Psoas muscle (tissue), 8 donors: ENCODE measurements around the gene RMI2. TPM values are rescaled to one million over a fixed set of nuclear protein-coding genes. Genes with fewer than 3 reads are reported as not detected.

Experiments used
- ATAC-seq, 4 donors: fragments of 200-7000 bp; cut with Tn5 transposase; one replicate each; pipeline ENCODE4 v1.9.1; 2020; ENCODE audit warnings: moderate library complexity in 3 of 4, mild to moderate bottlenecking in 2 of 4
- DNase-seq, 2 donors: peaks; one replicate each; pipeline ENCODE4 v3.0.0-alpha.2; 2020
- H3K27ac ChIP-seq: fragments of 200-600 bp; one replicate; pipeline ENCODE4 v1.8.0; 2022
- H3K27me3 ChIP-seq, 3 donors: fragments of 200-600 bp in 1 of 3; one replicate each; pipeline versions ENCODE4 v1.6.1 to v1.8.0; 2013 to 2022; ENCODE audit warnings: low read length in 2 of 3, mild to moderate bottlenecking in 2 of 3, moderate library complexity in 1 of 3; ENCODE audit not compliant: insufficient read depth in 3 of 3
- H3K36me3 ChIP-seq, 2 donors: fragments of 200-600 bp in 1 of 2; one replicate each; pipeline versions ENCODE4 v1.6.1 to v1.8.0; 2013 to 2022; ENCODE audit warnings: low read depth in 1 of 2, mild to moderate bottlenecking in 1 of 2, moderate library complexity in 1 of 2; ENCODE audit not compliant: insufficient read depth in 1 of 2
- H3K4me1 ChIP-seq: fragments of 200-600 bp; one replicate; pipeline ENCODE4 v1.8.0; 2022
- H3K4me3 ChIP-seq: fragments of 200-600 bp; one replicate; pipeline ENCODE4 v1.8.0; 2022; ENCODE audit warnings: mild to moderate bottlenecking
- H3K9me3 ChIP-seq: fragments of 200-600 bp; one replicate; pipeline ENCODE4 v1.8.0; 2022
- WGBS, 3 donors: extraction: QIAGEN DNeasy Blood & Tissue Kit; methylation state at CpG; one replicate each; pipeline versions ENCODE4 v1.1.6 to v1.1.7; 2013; 5-methylcytosine and 5-hydroxymethylcytosine counted together
- intact Hi-C, 2 donors: fragments of 100-400 bp; cut with DNase I; formaldehyde crosslinking; loops; one replicate each; pipeline versions ENCODE4 v1.11.0 to v1.14.2; 2022
- polyA plus RNA-seq, 3 donors: library from polyadenylated mRNA; stranded (reverse); fragments of 200-250 nt; gene quantifications; one replicate each; pipeline ENCODE4 v1.2.3, GENCODE V29; 2013
- total RNA-seq, 4 donors: library from RNA; stranded (reverse); fragmentation: NEBNext Ultra II Directional in 2 of 4; extraction: Animal tissue kit (Norgen Biotek cat#: 25700) in 2 of 4; gene quantifications; one replicate each; pipeline versions ENCODE4 v1.2.1 to v1.2.4, GENCODE V29; 2021 to 2023
- TF ChIP-seq, protein P1 (sequence below): fragments of 200-600 bp; IDR thresholded peaks from one replicate; pipeline ENCODE4 v1.8.0; 2022; ENCODE audit warnings: antibody characterized with exemption
- donor health status: healthy with polysubstance abuse.
- donor health status: DM: no; HTN: no; CAD: no; lungs with moderate emphysema.
- donor health status: Bipolar disorder and iron deficiency.
- donor health status: healthy.
- donor health status: DM: yes; HTN: yes; CAD: no.
- donor health status: DM: no; HTN: no; CAD: no.
- donor health status: DM: no; HTN: no; CAD: no.
- donor health status: DM: yes; HTN: yes; CAD: no.

The RMI2 gene
- total and polyA plus RNA-seq, 7 donors: 0.11 to 0.64 (median 0.23) TPM; not detected in 2

DNA sequence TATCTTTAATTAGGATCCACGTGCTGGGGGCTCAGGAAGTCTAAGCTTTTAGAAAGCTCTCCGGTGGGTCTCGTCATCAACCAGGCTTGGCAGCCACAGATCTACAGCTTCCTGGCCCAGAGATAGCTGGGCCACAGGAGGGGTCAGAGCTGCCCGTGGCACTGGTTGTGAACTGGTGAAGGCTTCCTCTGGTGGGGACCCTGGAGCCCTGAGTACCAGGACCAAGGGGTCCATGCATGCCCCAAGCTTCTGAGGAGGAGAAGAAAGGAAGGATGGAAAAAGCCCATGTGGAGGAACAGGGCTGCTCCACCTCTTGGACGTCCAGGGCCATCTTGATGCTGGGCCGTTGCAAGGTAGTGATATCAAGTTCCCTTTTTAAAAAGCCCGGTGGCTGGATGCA, 13.3 kb downstream of the RMI2 start:
- DNase-seq: no peak
- no peak for ATAC-seq
- intact Hi-C loops: loop anchor here (5.0 to 10.0 kb wide), 2 partner anchors 101 to 394 kb away; partner anchors contain the start of gene SOCS1 (in 1 of the 2)
- H3K36me3 ChIP-seq: no peaks in the 10 kb centered on the region
- no peak overlapping the region for H3K4me3 ChIP-seq
- H3K9me3 ChIP-seq: no peaks in the 10 kb centered on the region
- TF ChIP-seq, protein P1, sequence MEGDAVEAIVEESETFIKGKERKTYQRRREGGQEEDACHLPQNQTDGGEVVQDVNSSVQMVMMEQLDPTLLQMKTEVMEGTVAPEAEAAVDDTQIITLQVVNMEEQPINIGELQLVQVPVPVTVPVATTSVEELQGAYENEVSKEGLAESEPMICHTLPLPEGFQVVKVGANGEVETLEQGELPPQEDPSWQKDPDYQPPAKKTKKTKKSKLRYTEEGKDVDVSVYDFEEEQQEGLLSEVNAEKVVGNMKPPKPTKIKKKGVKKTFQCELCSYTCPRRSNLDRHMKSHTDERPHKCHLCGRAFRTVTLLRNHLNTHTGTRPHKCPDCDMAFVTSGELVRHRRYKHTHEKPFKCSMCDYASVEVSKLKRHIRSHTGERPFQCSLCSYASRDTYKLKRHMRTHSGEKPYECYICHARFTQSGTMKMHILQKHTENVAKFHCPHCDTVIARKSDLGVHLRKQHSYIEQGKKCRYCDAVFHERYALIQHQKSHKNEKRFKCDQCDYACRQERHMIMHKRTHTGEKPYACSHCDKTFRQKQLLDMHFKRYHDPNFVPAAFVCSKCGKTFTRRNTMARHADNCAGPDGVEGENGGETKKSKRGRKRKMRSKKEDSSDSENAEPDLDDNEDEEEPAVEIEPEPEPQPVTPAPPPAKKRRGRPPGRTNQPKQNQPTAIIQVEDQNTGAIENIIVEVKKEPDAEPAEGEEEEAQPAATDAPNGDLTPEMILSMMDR: no peak
- WGBS, 3 donors: 74 to 76% (median 74%) methylated on average over 7 of the region's 7 CpGs
- H3K4me1 ChIP-seq: peaks cover 6% of the 10 kb centered on the region
- H3K27ac ChIP-seq: no peak overlapping the region
- H3K27me3 ChIP-seq: peaks cover 0 to 7% (median 0%) of the 10 kb centered on the region in 3 donors

DNA sequence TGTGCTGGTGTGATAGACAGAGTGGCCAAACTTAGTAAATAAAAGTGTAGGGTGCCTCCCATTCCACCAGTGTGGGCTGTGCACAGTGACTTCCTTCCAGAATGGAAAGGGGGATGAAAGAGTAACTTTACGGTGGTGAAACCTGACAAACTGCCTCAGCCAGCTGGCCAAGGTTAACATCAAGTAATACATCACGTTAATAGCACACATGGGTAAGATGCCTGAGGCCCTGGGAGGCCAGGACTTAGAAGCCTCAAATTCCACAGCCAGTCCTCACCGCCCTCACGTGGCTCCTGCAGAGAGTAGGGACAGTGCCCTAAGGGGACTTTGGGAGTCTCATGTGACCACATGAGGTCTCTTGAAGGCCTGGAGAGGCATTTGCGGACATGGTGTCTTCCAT, 14.1 kb downstream of the RMI2 start:
- H3K4me3 ChIP-seq: no peak overlapping the region
- H3K4me1 ChIP-seq: peaks cover 6% of the 10 kb centered on the region
- H3K27ac ChIP-seq: no peak overlapping the region
- H3K9me3 ChIP-seq: no peaks in the 10 kb centered on the region
- H3K36me3 ChIP-seq: no peaks in the 10 kb centered on the region
- DNase-seq (peak in 1 of 2 donors; percentile 33), ATAC-seq (peak in 2 of 4 donors; percentile 48 to 64)
- 69 to 72% (median 72%) methylated on average over 5 of the region's 5 CpGs for WGBS, 3 donors
- intact Hi-C loops: loop anchor here (5.0 to 10.0 kb wide), 2 partner anchors 102 to 395 kb away; partner anchors contain the start of gene SOCS1 (in 1 of the 2)
- H3K27me3 ChIP-seq: peaks cover 0 to 7% (median 0%) of the 10 kb centered on the region in 3 donors
- TF ChIP-seq, protein P1: no peak

DNA sequence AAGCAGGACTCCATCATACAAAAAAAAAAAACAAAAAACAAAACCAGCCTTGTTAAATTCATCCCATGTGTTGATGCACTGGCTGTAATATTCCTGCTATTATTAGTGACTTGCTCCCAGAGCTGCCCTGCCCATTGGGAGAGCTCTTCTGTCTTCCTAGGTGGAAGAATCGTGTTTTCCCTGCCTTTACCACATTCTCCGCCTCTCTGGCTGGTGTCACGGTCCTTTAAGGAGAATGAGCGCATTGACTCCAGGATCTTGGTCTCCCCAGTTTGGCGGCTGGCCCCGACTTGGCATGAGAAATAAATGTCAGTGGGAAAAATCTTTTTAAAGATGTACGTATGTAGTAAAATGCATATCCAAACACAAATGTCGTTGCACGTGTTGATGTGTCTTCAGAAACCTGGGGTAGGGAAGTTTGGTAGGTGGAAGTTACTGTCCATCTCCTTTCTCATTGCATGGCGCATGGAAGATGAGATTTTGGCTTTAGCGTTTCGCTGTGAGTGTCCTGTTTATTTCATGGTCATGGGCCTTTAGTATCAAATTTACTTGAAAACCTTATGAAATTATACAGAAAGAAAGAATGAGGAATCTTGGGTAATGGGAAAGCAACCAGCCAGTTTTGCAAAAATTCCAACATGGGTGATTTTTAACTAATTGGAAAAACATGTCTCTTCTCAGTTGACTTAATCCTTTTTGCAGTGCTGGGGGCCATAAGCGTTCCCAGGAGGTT, 15.5 kb downstream of the RMI2 start:
- WGBS, 3 donors: 36 to 54% (median 46%) methylated on average over 13 of the region's 13 CpGs
- intact Hi-C loops: no loop called here
- H3K36me3 ChIP-seq: no peaks in the 10 kb centered on the region
- H3K27ac ChIP-seq: no peak overlapping the region
- no peak for DNase-seq
- H3K9me3 ChIP-seq: no peaks in the 10 kb centered on the region
- peaks cover 6% of the 10 kb centered on the region for H3K4me1 ChIP-seq
- TF ChIP-seq, protein P1: no peak
- H3K4me3 ChIP-seq: no peak overlapping the region
- H3K27me3 ChIP-seq: peaks cover 0 to 7% (median 0%) of the 10 kb centered on the region in 3 donors
- ATAC-seq: no peak

DNA sequence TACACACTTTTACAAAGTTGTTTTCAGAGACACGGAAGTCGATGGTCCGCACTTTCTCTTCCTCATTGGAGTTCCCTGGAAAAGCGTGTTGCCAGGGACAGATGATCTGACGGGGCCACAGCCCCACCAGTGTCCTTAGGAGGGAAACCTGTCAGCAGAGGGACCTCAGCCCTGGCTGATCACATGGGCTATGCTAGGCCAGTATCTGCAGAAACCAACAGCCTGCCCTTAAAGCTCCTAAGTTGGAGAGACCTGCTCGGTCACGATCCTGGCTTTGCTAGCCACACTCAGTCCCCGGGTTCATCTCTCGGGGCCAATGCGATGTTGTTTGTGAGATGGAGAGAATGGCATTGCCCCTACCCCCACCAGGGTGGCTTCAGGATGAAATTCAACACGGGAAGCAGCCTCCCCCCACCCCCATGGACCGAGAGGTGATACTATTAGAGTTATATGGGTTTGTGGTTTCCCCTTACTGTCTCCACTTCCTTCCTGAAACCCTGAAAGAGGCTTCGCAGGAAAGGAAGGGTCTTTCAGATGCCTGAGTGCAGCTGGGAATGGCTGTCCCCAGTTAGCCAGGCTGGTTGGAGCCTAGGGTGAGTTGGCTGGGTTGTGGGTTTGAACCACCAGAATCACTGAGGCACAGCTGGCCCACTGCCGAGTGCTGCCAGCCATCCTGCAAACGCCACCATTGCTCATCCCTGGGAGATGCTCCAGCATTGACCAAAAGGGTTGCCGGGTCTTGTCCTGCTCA, 16.6 kb downstream of the RMI2 start:
- Histone ChIP-seq H3K27me3 (peaks cover 0 to 7% (median 0%) of the 10 kb centered on the region in 3 donors), H3K36me3 (no peaks in the 10 kb centered on the region), H3K9me3 (no peaks in the 10 kb centered on the region), H3K4me3 (no peak overlapping the region), H3K4me1 (peaks cover 6% of the 10 kb centered on the region), H3K27ac (no peak overlapping the region)
- 56 to 68% (median 63%) methylated on average over 16 of the region's 16 CpGs for WGBS, 3 donors
- TF ChIP-seq, protein P1: no peak
- intact Hi-C loops: no loop called here
- ATAC-seq (no peak), DNase-seq (no peak)
